IMR-90 (cell line): Measurements from ENCODE around the gene MRTFA. TPM values are rescaled to one million over a fixed set of nuclear protein-coding genes. Genes with fewer than 3 reads are reported as not detected.

Experiments
- ATAC-seq: fragments of 200-7000 bp; cut with Tn5 transposase; 2 replicates; pipeline ENCODE4 v1.9.1; 2020; ENCODE audit warnings: low read depth, mild to moderate bottlenecking, moderate library complexity
- BruUV-seq: library from RNA; stranded (reverse); fragments of 400-500 nt; replicated peaks from 2 replicates; lab custom pipeline; 2021; lab: Mats Ljungman, UMichigan
- CTCF ChIA-PET: fragments of 300-600 bp; formaldehyde crosslinking; extraction: SDS; loops from one replicate; lab custom pipeline; 2021; ENCODE audit warnings: antibody characterized with exemption; lab: Yijun Ruan, JAX
- POLR2A ChIA-PET: fragments of 300-600 bp; sonication (Branson Sonifier 250); formaldehyde crosslinking; loops from one replicate; lab custom pipeline; 2022; ENCODE audit warnings: antibody characterized with exemption; ENCODE audit not compliant: unreplicated experiment; lab: Charles Lee
- DNase-seq: peaks from one replicate; pipeline ENCODE4 v3.0.0; 2013
- H2AFZ ChIP-seq: replicated peaks from 2 replicates; pipeline ENCODE3; 2013; ENCODE audit warnings: low read length, mild to moderate bottlenecking; ENCODE audit not compliant: poor library complexity
- H2AK5ac ChIP-seq: 2 replicates; pipeline ENCODE4 v1.6.1; 2013; ENCODE audit warnings: low read depth, low read length, inconsistent platforms
- H2AK9ac ChIP-seq: replicated peaks from 2 replicates; pipeline ENCODE3; 2013; ENCODE audit warnings: mild to moderate bottlenecking, low read depth, low read length, moderate library complexity; ENCODE audit not compliant: poor library complexity
- H2BK120ac ChIP-seq: 2 replicates; pipeline ENCODE4 v1.6.1; 2013; ENCODE audit warnings: low read depth, low read length, inconsistent platforms
- H2BK15ac ChIP-seq: 3 replicates; pipeline ENCODE4 v1.6.1; 2013; ENCODE audit warnings: low read depth, low read length, inconsistent platforms
- H2BK20ac ChIP-seq: 2 replicates; pipeline ENCODE4 v1.6.1; 2013; ENCODE audit warnings: low read depth, mild to moderate bottlenecking, inconsistent platforms, low read length, moderate library complexity
- H2BK5ac ChIP-seq: 2 replicates; pipeline ENCODE4 v1.6.1; 2013; ENCODE audit warnings: mild to moderate bottlenecking, low read depth, low read length, inconsistent platforms; ENCODE audit not compliant: poor library complexity, severe bottlenecking
- H3K14ac ChIP-seq: replicated peaks from 2 replicates; pipeline ENCODE4 v1.6.1; 2013; ENCODE audit warnings: low read depth, low read length, inconsistent platforms
- H3K18ac ChIP-seq: 2 replicates; pipeline ENCODE4 v1.6.1; 2013; ENCODE audit warnings: low read depth, low read length, control low read depth
- H3K23ac ChIP-seq: 2 replicates; pipeline ENCODE4 v1.6.1; 2013; ENCODE audit warnings: low read depth, low read length, inconsistent platforms
- H3K27ac ChIP-seq: 2 replicates; pipeline ENCODE4 v1.5.1; 2013; ENCODE audit warnings: mild to moderate bottlenecking, control low read depth, low read length; ENCODE audit not compliant: insufficient read depth
- H3K27me3 ChIP-seq: 2 replicates; pipeline ENCODE4 v1.6.1; 2013; ENCODE audit warnings: low read length; ENCODE audit not compliant: control insufficient read depth, insufficient read depth
- H3K36me3 ChIP-seq: 2 replicates; pipeline ENCODE4 v1.6.1; 2013; ENCODE audit warnings: low read length, mixed read lengths; ENCODE audit not compliant: control insufficient read depth, insufficient read depth
- H3K4ac ChIP-seq: 2 replicates; pipeline ENCODE4 v1.6.1; 2013; ENCODE audit warnings: low read depth, low read length, inconsistent platforms
- H3K4me1 ChIP-seq: 2 replicates; pipeline ENCODE4 v1.6.1; 2013; ENCODE audit warnings: low read length, mixed read lengths; ENCODE audit not compliant: control insufficient read depth, insufficient read depth
- H3K4me2 ChIP-seq: 2 replicates; pipeline ENCODE4 v1.6.1; 2013; ENCODE audit warnings: low read depth, mild to moderate bottlenecking, control low read depth, low read length, moderate library complexity
- H3K4me3 ChIP-seq: 2 replicates; pipeline ENCODE4 v1.5.1; 2013; ENCODE audit warnings: low read depth, mild to moderate bottlenecking, control low read depth, low read length, moderate library complexity; ENCODE audit not compliant: insufficient read depth
- H3K56ac ChIP-seq: 2 replicates; pipeline ENCODE4 v1.6.1; 2013; ENCODE audit warnings: low read length, inconsistent platforms; ENCODE audit not compliant: insufficient read depth; ENCODE audit errors: extremely low read depth
- H3K79me1 ChIP-seq, 2 experiments: 2 replicates each; pipeline ENCODE4 v1.6.1; 2013; ENCODE audit warnings: low read length in 2 of 2, inconsistent platforms in 1 of 2, low read depth in 1 of 2
- H3K9ac ChIP-seq: 2 replicates; pipeline ENCODE4 v1.6.1; 2013; ENCODE audit warnings: low read depth, low read length, control low read depth
- H3K9me1 ChIP-seq: 2 replicates; pipeline ENCODE4 v1.6.1; 2013; ENCODE audit warnings: low read length, inconsistent platforms; ENCODE audit not compliant: insufficient read depth
- H3K9me3 ChIP-seq: 2 replicates; pipeline ENCODE4 v1.6.1; 2013; ENCODE audit warnings: low read length; ENCODE audit not compliant: control insufficient read depth, insufficient read depth
- H4K20me1 ChIP-seq: 2 replicates; pipeline ENCODE4 v1.6.1; 2013; ENCODE audit warnings: low read length, inconsistent platforms; ENCODE audit not compliant: insufficient read depth
- H4K5ac ChIP-seq: 2 replicates; pipeline ENCODE4 v1.6.1; 2013; ENCODE audit warnings: mild to moderate bottlenecking, low read depth, low read length, control low read depth
- H4K8ac ChIP-seq, 2 experiments: 2 replicates each; pipeline ENCODE4 v1.6.1; 2013; ENCODE audit warnings: low read depth in 2 of 2, low read length in 2 of 2, control low read depth in 1 of 2, inconsistent platforms in 1 of 2
- H4K91ac ChIP-seq: 2 replicates; pipeline ENCODE4 v1.6.1; 2013; ENCODE audit warnings: low read depth, low read length, inconsistent platforms; ENCODE audit not compliant: insufficient read depth
- BHLHE40 ChIP-seq: fragments of 150-350 bp; IDR thresholded peaks from 2 replicates; pipeline ENCODE4 v1.6.1; 2016; ENCODE audit warnings: mild to moderate bottlenecking, low read depth, low read length
- CEBPB ChIP-seq: IDR thresholded peaks from 2 replicates; pipeline ENCODE4 v1.6.1; 2012; ENCODE audit warnings: low read depth, low read length, improper control_type of control experiment
- CHD1 ChIP-seq: IDR thresholded peaks from 2 replicates; pipeline ENCODE4 v1.6.1; 2012; ENCODE audit warnings: low read depth, low read length, improper control_type of control experiment
- FOS ChIP-seq: fragments of 150-350 bp; IDR thresholded peaks from 2 replicates; pipeline ENCODE4 v1.6.1; 2016; ENCODE audit warnings: low read depth, low read length
- MAFK ChIP-seq: IDR thresholded peaks from 2 replicates; pipeline ENCODE4 v1.6.1; 2012; ENCODE audit warnings: low read depth, low read length, improper control_type of control experiment
- MAZ ChIP-seq: IDR thresholded peaks from 2 replicates; pipeline ENCODE4 v1.6.1; 2012; ENCODE audit warnings: low read depth, mild to moderate bottlenecking, low read length, improper control_type of control experiment, moderate library complexity, borderline replicate concordance
- MXI1 ChIP-seq: IDR thresholded peaks from 2 replicates; pipeline ENCODE4 v1.6.1; 2012; ENCODE audit warnings: low read depth, mild to moderate bottlenecking, low read length, moderate library complexity, borderline replicate concordance
- NFE2L2 ChIP-seq: fragments of 150-350 bp; IDR thresholded peaks from 2 replicates; pipeline ENCODE4 v1.6.1; 2016; ENCODE audit warnings: low read depth, mild to moderate bottlenecking, low read length
- POLR2A ChIP-seq: IDR thresholded peaks from 2 replicates; pipeline ENCODE4 v1.6.1; 2012; ENCODE audit warnings: mild to moderate bottlenecking, low read depth, low read length
- RAD21 ChIP-seq: IDR thresholded peaks from 2 replicates; pipeline ENCODE4 v1.6.1; 2012; ENCODE audit warnings: low read length, improper control_type of control experiment
- RCOR1 ChIP-seq: IDR thresholded peaks from 2 replicates; pipeline ENCODE4 v1.6.1; 2012; ENCODE audit warnings: mild to moderate bottlenecking, low read length, improper control_type of control experiment; ENCODE audit not compliant: insufficient replicate concordance
- RFX5 ChIP-seq: IDR thresholded peaks from 2 replicates; pipeline ENCODE4 v1.8.0; 2012; ENCODE audit warnings: low read depth, mild to moderate bottlenecking, low read length, moderate library complexity
- SMC3 ChIP-seq: fragments of 150-350 bp; IDR thresholded peaks from 2 replicates; pipeline ENCODE4 v1.6.1; 2016; ENCODE audit warnings: low read depth, mild to moderate bottlenecking, antibody characterized with exemption, low read length, moderate library complexity
- WGBS, 2 experiments: methylation state at CpG; one replicate each; pipeline versions ENCODE4 v1.1.5 to v1.1.7; 2013; ENCODE audit warnings: missing lambda C conversion rate in 2 of 2; ENCODE audit not compliant: insufficient read length in 1 of 2; ENCODE audit errors: extremely low coverage in 2 of 2; 5-methylcytosine and 5-hydroxymethylcytosine counted together
- dilution Hi-C: fragments of 300-500 bp; cut with HindIII; formaldehyde crosslinking; loops from one replicate; pipeline ENCODE4 v1.14.3; 2018; ENCODE audit warnings: low sequenced_read_pairs; ENCODE audit not compliant: unreplicated experiment
- in situ Hi-C: fragments of 300-500 bp; cut with MboI; formaldehyde crosslinking; loops from 3 replicates; pipeline ENCODE4 v1.14.3; 2019; ENCODE audit warnings: low sequenced_read_pairs, inconsistent platforms, mixed read lengths
- intact Hi-C: fragments of 100-400 bp; cut with micrococcal nuclease; formaldehyde crosslinking; loops from 2 replicates; pipeline ENCODE4 v1.10.0; 2022
- polyA plus RNA-seq, 3 experiments: library from polyadenylated mRNA; depleted of rRNA; stranded (reverse); fragments of >200 nt; gene quantifications; 2 replicates each; pipeline ENCODE4 v1.2.3, GENCODE V29; 2012; ENCODE audit warnings: low replicate concordance in 1 of 3
- total RNA-seq: library from RNA; depleted of rRNA; stranded (reverse); fragments of >200 nt; gene quantifications from 2 replicates; pipeline ENCODE4 v1.2.3, GENCODE V29; 2012
- TF ChIP-seq, protein P1 (sequence below): fragments of 150-350 bp; IDR thresholded peaks from 2 replicates; pipeline ENCODE4 v1.6.1; 2017; ENCODE audit warnings: mild to moderate bottlenecking, antibody characterized with exemption, low read length, low read depth
- TF ChIP-seq, protein P2 (sequence below): conservative IDR thresholded peaks from 2 replicates; pipeline ENCODE4 v1.5.1; 2012; ENCODE audit warnings: mild to moderate bottlenecking, low read depth, low read length, improper control_type of control experiment
- TF ChIP-seq, protein P3 (sequence below): fragments of 150-350 bp; IDR thresholded peaks from 2 replicates; pipeline ENCODE4 v1.6.1; 2016; ENCODE audit warnings: low read depth, mild to moderate bottlenecking, low read length, moderate library complexity, borderline replicate concordance

The MRTFA gene
- total and polyA plus RNA-seq, 2 of the 4 experiments (the other 2 are of a cell fraction): 12.5 to 17.2 TPM

DNA sequence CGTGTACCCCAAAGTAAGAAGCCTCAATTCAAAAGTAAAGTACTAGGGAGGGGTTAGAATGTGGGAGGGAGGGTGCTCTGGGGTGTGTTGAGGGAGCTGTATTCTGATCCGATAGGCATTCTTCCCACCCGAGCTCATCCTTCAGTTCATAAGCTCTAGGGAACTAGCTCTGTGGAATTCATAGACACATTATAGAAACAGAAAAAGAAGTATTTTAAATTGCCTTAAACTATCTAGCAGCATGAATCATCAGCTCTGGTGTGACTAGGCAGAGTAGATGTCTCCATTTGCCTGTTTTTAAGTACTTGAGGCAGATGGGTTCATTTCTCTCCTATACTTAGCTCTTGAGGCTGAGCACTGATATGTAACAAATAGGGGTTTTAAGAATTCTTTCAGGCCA, 273.5 kb downstream of the MRTFA start:
- no TSS peak for BruUV-seq
- Histone ChIP-seq H3K56ac (no peak overlapping the region), H3K18ac (no peak overlapping the region), H4K20me1 (no peaks in the 10 kb centered on the region; the same call in 1 of the 2 replicates), H3K4ac (peak overlapping the region; percentile 25; the same call in 1 of the 2 replicates), H4K5ac (no peak overlapping the region), H3K36me3 (peaks cover 66% of the 10 kb centered on the region), H3K27me3 (no peaks in the 10 kb centered on the region), H3K4me3 (no peak overlapping the region), H4K8ac (no peak overlapping the region), H2BK5ac (peak overlapping the region; percentile 65), H2BK20ac (no peak overlapping the region), H2AK9ac (no peak overlapping the region), H3K79me1 (peaks cover 21 to 26% of the 10 kb centered on the region in 2 experiments), H4K91ac (no peak overlapping the region), H3K9ac (no peak overlapping the region), H2BK15ac (no peak overlapping the region), H2AK5ac (no peak overlapping the region), H3K23ac (no peak overlapping the region), H2BK120ac (no peak overlapping the region), H3K14ac (no peak overlapping the region), H2AFZ (no peak overlapping the region), H3K4me1 (peaks cover 4% of the 10 kb centered on the region), H3K9me1 (peaks cover 16% of the 10 kb centered on the region), H3K9me3 (no peaks in the 10 kb centered on the region), H3K4me2 (no peak overlapping the region), H3K27ac (peak overlapping the region; percentile 64; the same call in 1 of the 2 replicates)
- intact Hi-C loops (no loop called here), dilution Hi-C loops (no loop called here), in situ Hi-C loops (no loop called here)
- no CpG with 5 or more reads among the region's 3 CpGs for WGBS, 2 experiments
- DNase-seq: peak; percentile 90
- no peak for TF ChIP-seq CEBPB
- TF ChIP-seq RCOR1: no peak
- no peak for TF ChIP-seq BHLHE40
- TF ChIP-seq MAZ: no peak
- TF ChIP-seq FOS: peak; percentile 69
- no peak for TF ChIP-seq CHD1
- no peak for TF ChIP-seq RFX5
- TF ChIP-seq, protein P1, sequence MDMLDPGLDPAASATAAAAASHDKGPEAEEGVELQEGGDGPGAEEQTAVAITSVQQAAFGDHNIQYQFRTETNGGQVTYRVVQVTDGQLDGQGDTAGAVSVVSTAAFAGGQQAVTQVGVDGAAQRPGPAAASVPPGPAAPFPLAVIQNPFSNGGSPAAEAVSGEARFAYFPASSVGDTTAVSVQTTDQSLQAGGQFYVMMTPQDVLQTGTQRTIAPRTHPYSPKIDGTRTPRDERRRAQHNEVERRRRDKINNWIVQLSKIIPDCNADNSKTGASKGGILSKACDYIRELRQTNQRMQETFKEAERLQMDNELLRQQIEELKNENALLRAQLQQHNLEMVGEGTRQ: no peak
- TF ChIP-seq NFE2L2: peak; percentile 46; the same call in 1 of the 2 replicates
- TF ChIP-seq SMC3: no peak
- no peak for TF ChIP-seq RAD21
- no peak for TF ChIP-seq POLR2A
- TF ChIP-seq, protein P2, sequence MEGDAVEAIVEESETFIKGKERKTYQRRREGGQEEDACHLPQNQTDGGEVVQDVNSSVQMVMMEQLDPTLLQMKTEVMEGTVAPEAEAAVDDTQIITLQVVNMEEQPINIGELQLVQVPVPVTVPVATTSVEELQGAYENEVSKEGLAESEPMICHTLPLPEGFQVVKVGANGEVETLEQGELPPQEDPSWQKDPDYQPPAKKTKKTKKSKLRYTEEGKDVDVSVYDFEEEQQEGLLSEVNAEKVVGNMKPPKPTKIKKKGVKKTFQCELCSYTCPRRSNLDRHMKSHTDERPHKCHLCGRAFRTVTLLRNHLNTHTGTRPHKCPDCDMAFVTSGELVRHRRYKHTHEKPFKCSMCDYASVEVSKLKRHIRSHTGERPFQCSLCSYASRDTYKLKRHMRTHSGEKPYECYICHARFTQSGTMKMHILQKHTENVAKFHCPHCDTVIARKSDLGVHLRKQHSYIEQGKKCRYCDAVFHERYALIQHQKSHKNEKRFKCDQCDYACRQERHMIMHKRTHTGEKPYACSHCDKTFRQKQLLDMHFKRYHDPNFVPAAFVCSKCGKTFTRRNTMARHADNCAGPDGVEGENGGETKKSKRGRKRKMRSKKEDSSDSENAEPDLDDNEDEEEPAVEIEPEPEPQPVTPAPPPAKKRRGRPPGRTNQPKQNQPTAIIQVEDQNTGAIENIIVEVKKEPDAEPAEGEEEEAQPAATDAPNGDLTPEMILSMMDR: no peak
- no peak for TF ChIP-seq MAFK
- TF ChIP-seq, protein P3, sequence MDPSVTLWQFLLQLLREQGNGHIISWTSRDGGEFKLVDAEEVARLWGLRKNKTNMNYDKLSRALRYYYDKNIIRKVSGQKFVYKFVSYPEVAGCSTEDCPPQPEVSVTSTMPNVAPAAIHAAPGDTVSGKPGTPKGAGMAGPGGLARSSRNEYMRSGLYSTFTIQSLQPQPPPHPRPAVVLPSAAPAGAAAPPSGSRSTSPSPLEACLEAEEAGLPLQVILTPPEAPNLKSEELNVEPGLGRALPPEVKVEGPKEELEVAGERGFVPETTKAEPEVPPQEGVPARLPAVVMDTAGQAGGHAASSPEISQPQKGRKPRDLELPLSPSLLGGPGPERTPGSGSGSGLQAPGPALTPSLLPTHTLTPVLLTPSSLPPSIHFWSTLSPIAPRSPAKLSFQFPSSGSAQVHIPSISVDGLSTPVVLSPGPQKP: no peak
- TF ChIP-seq MXI1: no peak
- CTCF ChIA-PET: interaction anchor here (1.0 kb wide), 1 partner anchor 282 kb away, joined by 5 read pairs; no protein-coding TSS in a partner anchor
- ATAC-seq: peak; percentile 95
- POLR2A ChIA-PET: interaction anchor here (0.5 kb wide), 1 partner anchor 302 kb away, joined by 4 read pairs; no protein-coding TSS in a partner anchor
